Measurements from ENCODE around the gene NFIB. TPM values are rescaled to one million over a fixed set of nuclear protein-coding genes. Genes with fewer than 3 reads are reported as not detected.

Gene NFIB
- polyA plus RNA-seq, 3 donors, result not detected

DNA sequence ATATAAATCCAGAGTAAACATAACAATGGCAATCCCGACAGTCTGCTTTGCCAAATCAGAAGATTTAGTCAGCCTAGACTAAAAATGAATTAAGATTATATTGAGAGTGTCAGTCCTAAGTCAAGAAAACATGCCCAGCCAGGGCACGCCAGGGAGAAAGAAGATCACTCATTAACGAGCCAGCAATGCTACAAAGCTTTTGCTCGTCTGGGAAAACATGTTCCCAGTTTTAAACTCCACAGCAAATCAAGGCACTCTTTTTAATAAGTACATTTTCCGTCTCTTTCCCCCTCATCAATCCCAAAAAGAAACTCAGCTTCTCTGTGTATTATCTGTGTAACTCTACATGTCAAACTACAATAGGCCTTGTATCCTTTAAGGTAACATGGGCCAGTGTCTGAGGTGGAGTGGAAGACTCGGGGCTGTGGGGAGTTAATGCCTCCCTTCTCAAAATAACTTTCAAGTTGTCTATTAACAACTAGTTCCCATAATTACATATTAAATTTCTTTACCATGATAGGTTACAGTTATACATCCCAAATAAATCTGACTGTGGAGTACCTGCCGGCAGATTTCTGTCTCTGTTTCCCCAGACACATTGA lies 40.9 kb downstream of the NFIB start:
- intact Hi-C loops (cut with micrococcal nuclease), result no loop called here
- H3K9me3 ChIP-seq (replicated peaks in 1 of 2; ENCODE audit: control insufficient read depth in 1 of 2, insufficient read depth in 1 of 2, low read length in 2 of 2), result no peaks in the 10 kb centered on the region
- no peaks in the 10 kb centered on the region for H3K4me1 Mint-ChIP-seq
- no peak overlapping the region for H3K4me3 ChIP-seq (replicated peaks in 1 of 3; ENCODE audit: low read depth in 2 of 3, low read length in 3 of 3)
- H3K9me3 Mint-ChIP-seq, result peaks cover 0 to 3% (median 0%) of the 10 kb centered on the region in 7 donors
- no peak overlapping the region for H3K4me2 ChIP-seq (replicated peaks; ENCODE audit: extremely low read depth, low read length, poor library complexity, severe bottlenecking)
- H3K36me3 ChIP-seq (replicated peaks in 1 of 2; ENCODE audit: control insufficient read depth in 1 of 2, insufficient read depth in 2 of 2, low read length in 2 of 2), result no peaks in the 10 kb centered on the region
- no peak overlapping the region for H3K27ac Mint-ChIP-seq
- peaks cover 0 to 9% (median 5%) of the 10 kb centered on the region in 3 donors for H3K27me3 Mint-ChIP-seq (ENCODE audit: low read depth in 3 of 3)
- no peak for DNase-seq
- no peak overlapping the region for H3K9ac ChIP-seq (ENCODE audit: insufficient read depth, low read length, poor library complexity, severe bottlenecking)
- no peak overlapping the region for H2AFZ ChIP-seq (ENCODE audit: insufficient read depth, low read depth, low read length, poor library complexity, severe bottlenecking)
- peaks cover 0 to 4% of the 10 kb centered on the region in 2 donors for H3K27me3 ChIP-seq (ENCODE audit: control insufficient read depth in 2 of 2, insufficient read depth in 2 of 2, low read length in 2 of 2)
- no peaks in the 10 kb centered on the region for H3K4me1 ChIP-seq (ENCODE audit: control insufficient read depth in 1 of 2, insufficient read depth in 2 of 2, low read length in 2 of 2)
- no peaks in the 10 kb centered on the region for H3K79me2 ChIP-seq (ENCODE audit: insufficient read depth, low read length)
- no peaks in the 10 kb centered on the region for H3K36me3 Mint-ChIP-seq
- H3K27ac ChIP-seq (ENCODE audit: low read depth in 1 of 2, low read length in 2 of 2), result no peak overlapping the region
- H4K20me1 ChIP-seq (ENCODE audit: insufficient read depth, low read length), result no peaks in the 10 kb centered on the region
- no peak overlapping the region for H3K4me3 Mint-ChIP-seq
- 67% methylated on average over 4 of the region's 7 CpGs for WGBS (ENCODE audit: insufficient coverage)
- TF ChIP-seq, protein P1, sequence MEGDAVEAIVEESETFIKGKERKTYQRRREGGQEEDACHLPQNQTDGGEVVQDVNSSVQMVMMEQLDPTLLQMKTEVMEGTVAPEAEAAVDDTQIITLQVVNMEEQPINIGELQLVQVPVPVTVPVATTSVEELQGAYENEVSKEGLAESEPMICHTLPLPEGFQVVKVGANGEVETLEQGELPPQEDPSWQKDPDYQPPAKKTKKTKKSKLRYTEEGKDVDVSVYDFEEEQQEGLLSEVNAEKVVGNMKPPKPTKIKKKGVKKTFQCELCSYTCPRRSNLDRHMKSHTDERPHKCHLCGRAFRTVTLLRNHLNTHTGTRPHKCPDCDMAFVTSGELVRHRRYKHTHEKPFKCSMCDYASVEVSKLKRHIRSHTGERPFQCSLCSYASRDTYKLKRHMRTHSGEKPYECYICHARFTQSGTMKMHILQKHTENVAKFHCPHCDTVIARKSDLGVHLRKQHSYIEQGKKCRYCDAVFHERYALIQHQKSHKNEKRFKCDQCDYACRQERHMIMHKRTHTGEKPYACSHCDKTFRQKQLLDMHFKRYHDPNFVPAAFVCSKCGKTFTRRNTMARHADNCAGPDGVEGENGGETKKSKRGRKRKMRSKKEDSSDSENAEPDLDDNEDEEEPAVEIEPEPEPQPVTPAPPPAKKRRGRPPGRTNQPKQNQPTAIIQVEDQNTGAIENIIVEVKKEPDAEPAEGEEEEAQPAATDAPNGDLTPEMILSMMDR (IDR thresholded peaks at IDR 0.05), result no peak

DNA sequence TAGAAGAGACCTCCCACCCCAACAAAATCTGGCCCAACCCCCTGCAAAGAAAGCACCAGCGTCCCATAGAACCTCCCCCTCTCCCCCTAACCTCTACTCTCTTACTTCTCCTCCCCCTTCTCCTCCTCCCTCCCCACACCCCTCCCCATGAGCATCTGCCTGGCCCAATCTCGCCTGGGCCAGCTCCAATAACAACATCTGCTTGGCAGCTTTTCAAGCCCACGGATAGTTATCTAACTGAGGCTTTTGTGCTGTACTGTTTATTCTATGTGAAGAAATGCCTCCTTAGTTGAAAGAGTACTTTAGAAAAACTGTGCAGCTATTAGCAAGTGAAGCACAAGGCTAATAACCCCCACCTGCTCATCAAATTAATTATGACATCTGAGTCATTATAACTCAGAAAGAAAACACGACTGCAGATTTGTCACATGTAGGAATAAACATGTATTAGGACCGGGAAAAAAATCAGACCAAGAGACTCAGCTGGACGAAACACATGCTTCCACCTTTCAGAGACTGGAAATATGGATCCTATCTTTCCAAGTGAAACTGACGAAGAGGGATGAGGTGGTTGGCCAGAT lies 42.8 kb downstream of the NFIB start:
- Histone ChIP-seq H3K36me3 (replicated peaks in 1 of 2; ENCODE audit: control insufficient read depth in 1 of 2, insufficient read depth in 2 of 2, low read length in 2 of 2) (no peaks in the 10 kb centered on the region), H3K4me2 (replicated peaks; ENCODE audit: extremely low read depth, low read length, poor library complexity, severe bottlenecking) (no peak overlapping the region), H3K27me3 (ENCODE audit: control insufficient read depth in 2 of 2, insufficient read depth in 2 of 2, low read length in 2 of 2) (peaks cover 0 to 4% of the 10 kb centered on the region in 2 donors), H3K27ac (ENCODE audit: low read depth in 1 of 2, low read length in 2 of 2) (no peak overlapping the region), H3K9me3 (replicated peaks in 1 of 2; ENCODE audit: control insufficient read depth in 1 of 2, insufficient read depth in 1 of 2, low read length in 2 of 2) (no peaks in the 10 kb centered on the region), H3K79me2 (ENCODE audit: insufficient read depth, low read length) (no peaks in the 10 kb centered on the region), H3K4me1 (ENCODE audit: control insufficient read depth in 1 of 2, insufficient read depth in 2 of 2, low read length in 2 of 2) (no peaks in the 10 kb centered on the region), H3K9ac (ENCODE audit: insufficient read depth, low read length, poor library complexity, severe bottlenecking) (no peak overlapping the region), H3K4me3 (replicated peaks in 1 of 3; ENCODE audit: low read depth in 2 of 3, low read length in 3 of 3) (no peak overlapping the region), H4K20me1 (ENCODE audit: insufficient read depth, low read length) (no peaks in the 10 kb centered on the region), H2AFZ (ENCODE audit: insufficient read depth, low read depth, low read length, poor library complexity, severe bottlenecking) (no peak overlapping the region)
- no peak for DNase-seq
- peaks cover 0 to 11% (median 5%) of the 10 kb centered on the region in 3 donors for H3K27me3 Mint-ChIP-seq (ENCODE audit: low read depth in 3 of 3)
- intact Hi-C loops (cut with micrococcal nuclease), result no loop called here
- no peak overlapping the region for H3K27ac Mint-ChIP-seq
- no peak overlapping the region for H3K4me3 Mint-ChIP-seq
- TF ChIP-seq, protein P1 (IDR thresholded peaks at IDR 0.05), result no peak
- peaks cover 0 to 3% (median 0%) of the 10 kb centered on the region in 7 donors for H3K9me3 Mint-ChIP-seq
- 87% methylated on average over 4 of the region's 7 CpGs for WGBS (ENCODE audit: insufficient coverage)
- no peaks in the 10 kb centered on the region for H3K4me1 Mint-ChIP-seq
- no peaks in the 10 kb centered on the region for H3K36me3 Mint-ChIP-seq

All from CD14-positive monocyte (primary cell).